Keratinocyte (primary cell): ENCODE measurements around the gene ALOXE3. TPM values are rescaled to one million over a fixed set of nuclear protein-coding genes. Genes with fewer than 3 reads are reported as not detected.

Experiments
- DNase-seq: peaks from one replicate; pipeline ENCODE4 v3.0.0-alpha.2; 2011; ENCODE audit warnings: low read depth, missing footprints, low spot score
- FAIRE-seq: peaks from 2 replicates; lab custom pipeline; 2011; peaks lifted over from hg19 to GRCh38; lab: Jason Lieb, UNC
- H2AFZ ChIP-seq: 2 replicates; pipeline ENCODE4 v1.6.0; 2012; ENCODE audit warnings: low read length, control low read depth, inconsistent platforms; ENCODE audit not compliant: control insufficient read depth
- H3K27ac ChIP-seq: 2 replicates; pipeline ENCODE4 v1.5.1; 2011; ENCODE audit warnings: low read length; ENCODE audit not compliant: control insufficient read depth, insufficient read depth
- H3K27me3 ChIP-seq: 3 replicates; pipeline ENCODE4 v1.6.0; 2011; ENCODE audit warnings: low read length; ENCODE audit not compliant: control insufficient read depth, insufficient read depth; ENCODE audit errors: extremely low read depth
- H3K36me3 ChIP-seq, 2 experiments: 2 replicates in 1 of 2; 3 replicates in 1 of 2; pipeline ENCODE4 v1.5.1; 2011; ENCODE audit warnings: low read length in 2 of 2, mild to moderate bottlenecking in 1 of 2; ENCODE audit not compliant: control insufficient read depth in 2 of 2, insufficient read depth in 2 of 2; ENCODE audit errors: extremely low read depth in 1 of 2
- H3K4me1 ChIP-seq: 3 replicates; pipeline ENCODE4 v1.5.1; 2011; ENCODE audit warnings: low read length; ENCODE audit not compliant: control insufficient read depth, insufficient read depth; ENCODE audit errors: extremely low read depth
- H3K4me2 ChIP-seq: 3 replicates; pipeline ENCODE4 v1.6.0; 2011; ENCODE audit warnings: low read depth, low read length; ENCODE audit not compliant: control insufficient read depth, insufficient read depth; ENCODE audit errors: extremely low read depth
- H3K4me3 ChIP-seq, 3 experiments: fragments of 200-600 bp in 1 of 3; sonication (generic) in 1 of 3; 2 replicates in 2 of 3; 3 replicates in 1 of 3; pipeline ENCODE4 v1.5.1; 2011 to 2016; ENCODE audit warnings: low read length in 3 of 3, mild to moderate bottlenecking in 3 of 3, control low read depth in 2 of 3, inconsistent platforms in 1 of 3, low read depth in 1 of 3, mixed read lengths in 1 of 3, mixed run types in 1 of 3, moderate library complexity in 1 of 3; ENCODE audit not compliant: control insufficient read depth in 2 of 3, insufficient read depth in 2 of 3; ENCODE audit errors: extremely low read depth in 1 of 3
- H3K79me2 ChIP-seq: 2 replicates; pipeline ENCODE4 v1.6.0; 2012; ENCODE audit warnings: low read length; ENCODE audit not compliant: control insufficient read depth, insufficient read depth
- H3K9ac ChIP-seq: 3 replicates; pipeline ENCODE4 v1.6.0; 2011; ENCODE audit warnings: low read length; ENCODE audit not compliant: control insufficient read depth, insufficient read depth; ENCODE audit errors: extremely low read depth
- H3K9me1 ChIP-seq: 3 replicates; pipeline ENCODE4 v1.6.0; 2011; ENCODE audit warnings: low read length; ENCODE audit not compliant: control insufficient read depth, insufficient read depth; ENCODE audit errors: extremely low read depth
- H3K9me3 ChIP-seq: 2 replicates; pipeline ENCODE4 v1.5.1; 2012; ENCODE audit warnings: low read depth, low read length; ENCODE audit not compliant: control insufficient read depth
- H4K20me1 ChIP-seq: 3 replicates; pipeline ENCODE4 v1.6.0; 2011; ENCODE audit warnings: low read length; ENCODE audit not compliant: control insufficient read depth, insufficient read depth; ENCODE audit errors: extremely low read depth
- EZH2 ChIP-seq: IDR thresholded peaks from one replicate; pipeline ENCODE4 v1.6.1; 2012; ENCODE audit warnings: inconsistent platforms, mild to moderate bottlenecking, low read length, moderate library complexity
- dilution Hi-C: fragments of 300-500 bp; cut with MboI; formaldehyde crosslinking; loops from one replicate; pipeline ENCODE4 v1.7.0; 2020; ENCODE audit warnings: low sequenced_read_pairs; ENCODE audit not compliant: extremely low pct_ligation_motif_present
- polyA plus RNA-seq, 5 experiments: library from polyadenylated mRNA; depleted of rRNA in 3 of 5; stranded (reverse) in 3 of 5; stranded (forward) in 1 of 5; unstranded in 1 of 5; fragments of >200 nt; gene quantifications; 1 replicate in 1 of 5; 2 replicates in 3 of 5; 3 replicates in 1 of 5; pipeline versions ENCODE4 v1.2.1 to v1.2.3, GENCODE V29; 2011 to 2012; ENCODE audit warnings: missing spikeins in 2 of 5, low read depth in 1 of 5, low replicate concordance in 1 of 5
- TF ChIP-seq, protein P1 (sequence below), 3 experiments: IDR thresholded peaks in 1 of 3; conservative IDR thresholded peaks in 1 of 3; optimal IDR thresholded peaks in 1 of 3; 2 replicates in 2 of 3; 3 replicates in 1 of 3; pipeline versions ENCODE3 to v1.5.1; 2011; ENCODE audit warnings: low read length in 3 of 3, mild to moderate bottlenecking in 3 of 3, moderate library complexity in 2 of 3, control low read depth in 1 of 3, inconsistent platforms in 1 of 3; ENCODE audit not compliant: insufficient read depth in 2 of 3; ENCODE audit errors: extremely low read depth in 1 of 3

Gene ALOXE3
- polyA plus RNA-seq, 1 donor (not counting 4 experiments of a cell fraction or from before 2014, with no cell fraction given): 2.7 TPM

DNA sequence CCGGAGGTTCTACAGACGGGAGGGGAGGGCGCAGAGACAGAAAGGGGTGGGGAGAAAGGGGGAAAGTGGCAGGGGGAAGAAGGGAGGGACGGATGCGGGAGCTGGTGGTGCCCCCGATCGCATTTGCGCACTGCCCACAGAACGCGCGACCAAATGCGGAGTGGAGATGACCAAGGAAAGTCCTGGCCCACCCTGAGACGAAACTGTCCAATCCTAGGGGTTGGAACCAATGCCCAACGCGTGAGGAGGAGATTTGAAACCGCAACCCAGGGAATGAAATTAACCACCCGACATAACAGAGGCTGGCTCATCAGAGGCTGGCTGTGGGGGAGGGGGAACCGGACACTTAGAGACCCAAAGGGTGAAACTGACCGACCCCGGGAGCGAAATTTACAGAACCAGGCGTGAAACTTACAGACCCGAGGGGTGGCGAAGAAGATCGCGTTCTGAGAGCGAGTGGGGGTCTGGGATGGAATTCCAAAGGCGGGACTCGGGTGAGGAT is 4.2 kb upstream of the ALOXE3 start:
- Histone ChIP-seq H3K9ac (peak overlapping the region; percentile 69), H3K9me3 (no peaks in the 10 kb centered on the region), H2AFZ (peak overlapping the region; percentile 78), H3K4me1 (peaks cover 52% of the 10 kb centered on the region), H3K36me3 (no peaks in the 10 kb centered on the region), H3K9me1 (peaks cover 3% of the 10 kb centered on the region), H3K4me3 (peak overlapping the region; percentile 49 to 93 (median 78)), H3K79me2 (no peaks in the 10 kb centered on the region), H3K27me3 (peaks cover 26% of the 10 kb centered on the region), H4K20me1 (peaks cover 4% of the 10 kb centered on the region), H3K27ac (no peak overlapping the region), H3K4me2 (peak overlapping the region; percentile 92)
- dilution Hi-C loops: no loop called here
- DNase-seq (no peak), FAIRE-seq (no peak)
- TF ChIP-seq, protein P1, sequence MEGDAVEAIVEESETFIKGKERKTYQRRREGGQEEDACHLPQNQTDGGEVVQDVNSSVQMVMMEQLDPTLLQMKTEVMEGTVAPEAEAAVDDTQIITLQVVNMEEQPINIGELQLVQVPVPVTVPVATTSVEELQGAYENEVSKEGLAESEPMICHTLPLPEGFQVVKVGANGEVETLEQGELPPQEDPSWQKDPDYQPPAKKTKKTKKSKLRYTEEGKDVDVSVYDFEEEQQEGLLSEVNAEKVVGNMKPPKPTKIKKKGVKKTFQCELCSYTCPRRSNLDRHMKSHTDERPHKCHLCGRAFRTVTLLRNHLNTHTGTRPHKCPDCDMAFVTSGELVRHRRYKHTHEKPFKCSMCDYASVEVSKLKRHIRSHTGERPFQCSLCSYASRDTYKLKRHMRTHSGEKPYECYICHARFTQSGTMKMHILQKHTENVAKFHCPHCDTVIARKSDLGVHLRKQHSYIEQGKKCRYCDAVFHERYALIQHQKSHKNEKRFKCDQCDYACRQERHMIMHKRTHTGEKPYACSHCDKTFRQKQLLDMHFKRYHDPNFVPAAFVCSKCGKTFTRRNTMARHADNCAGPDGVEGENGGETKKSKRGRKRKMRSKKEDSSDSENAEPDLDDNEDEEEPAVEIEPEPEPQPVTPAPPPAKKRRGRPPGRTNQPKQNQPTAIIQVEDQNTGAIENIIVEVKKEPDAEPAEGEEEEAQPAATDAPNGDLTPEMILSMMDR (optimal IDR thresholded peaks at IDR 0.05 in 1 of 3, IDR thresholded peaks at IDR 0.05 in 1 of 3, conservative IDR thresholded peaks at IDR 0.05 in 1 of 3; ENCODE audit: extremely low read depth in 1 of 3, insufficient read depth in 2 of 3, low read length in 3 of 3): no peak
- no peak for TF ChIP-seq EZH2

DNA sequence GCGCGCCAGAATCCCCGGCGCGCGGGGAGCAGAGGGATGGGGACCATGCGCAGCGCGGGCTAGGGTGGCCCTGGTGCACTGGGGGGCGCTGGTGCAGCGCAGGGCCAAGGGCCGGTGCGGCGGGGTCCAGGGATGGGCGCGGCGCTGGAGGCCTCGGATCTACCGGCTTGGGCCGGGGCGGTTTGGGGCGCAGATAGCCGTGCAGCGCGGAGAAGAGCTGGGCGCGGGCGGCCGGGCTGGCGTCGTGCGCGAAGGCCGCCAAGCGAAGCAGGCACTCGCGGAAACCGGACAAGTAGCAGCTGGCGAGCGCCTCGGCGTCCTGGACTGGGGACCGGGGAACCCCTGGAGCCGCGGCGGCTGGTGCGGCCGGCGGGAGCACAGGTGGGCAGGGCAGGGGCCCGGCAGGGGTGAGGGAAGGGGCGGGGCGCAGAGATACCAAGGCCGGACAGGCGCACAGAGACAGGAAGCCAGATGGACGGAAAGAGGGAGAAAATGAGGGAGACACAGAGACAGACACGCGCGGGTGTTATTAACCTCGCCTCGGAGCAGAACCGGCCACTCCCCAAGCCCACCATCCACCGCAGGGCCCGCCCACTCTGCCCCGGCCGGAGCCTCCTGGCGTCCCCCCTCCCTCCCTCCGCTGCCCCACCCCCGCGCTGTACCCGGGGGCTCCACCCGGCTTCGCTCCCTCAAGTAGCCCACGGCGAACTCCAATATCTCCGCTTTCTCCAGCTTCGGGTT is 3.5 kb upstream of the ALOXE3 start:
- H3K36me3 ChIP-seq: no peaks in the 10 kb centered on the region
- H2AFZ ChIP-seq: peak overlapping the region; percentile 7
- dilution Hi-C loops: no loop called here
- peak overlapping the region; percentile 49 to 93 (median 78) for H3K4me3 ChIP-seq
- FAIRE-seq: no peak
- H3K9me1 ChIP-seq: peaks cover 3% of the 10 kb centered on the region
- H3K79me2 ChIP-seq: no peaks in the 10 kb centered on the region
- H3K9ac ChIP-seq: peak overlapping the region; percentile 54
- no peaks in the 10 kb centered on the region for H3K9me3 ChIP-seq
- H4K20me1 ChIP-seq: peaks cover 4% of the 10 kb centered on the region
- H3K27ac ChIP-seq: no peak overlapping the region
- peaks cover 50% of the 10 kb centered on the region for H3K4me1 ChIP-seq
- DNase-seq: no peak
- TF ChIP-seq, protein P1 (optimal IDR thresholded peaks at IDR 0.05 in 1 of 3, IDR thresholded peaks at IDR 0.05 in 1 of 3, conservative IDR thresholded peaks at IDR 0.05 in 1 of 3; ENCODE audit: extremely low read depth in 1 of 3, insufficient read depth in 2 of 3, low read length in 3 of 3): peak; percentile 22 to 82 (median 44)
- TF ChIP-seq EZH2: no peak
- H3K4me2 ChIP-seq: peak overlapping the region; percentile 92
- H3K27me3 ChIP-seq: peaks cover 26% of the 10 kb centered on the region
